HEK293 (cell line): ENCODE data around the gene STK24.

ENCODE experiments used
- CTCF ChIP-seq: fragments of 450-650 bp; formaldehyde crosslinking; IDR thresholded peaks from 2 replicates; pipeline ENCODE4 v1.5.1; 2016; ENCODE audit warnings: missing biosample characterization, missing genetic modification characterization
- TCF7L2 ChIP-seq: IDR thresholded peaks from 2 replicates; pipeline ENCODE4 v1.6.1; 2011; ENCODE audit warnings: low read depth, mild to moderate bottlenecking, inconsistent platforms, low read length, moderate library complexity, borderline replicate concordance
- ZBTB8A ChIP-seq: fragments of 450-650 bp; formaldehyde crosslinking; IDR thresholded peaks from 2 replicates; pipeline ENCODE4 v1.5.1; 2016; ENCODE audit warnings: missing biosample characterization, missing genetic modification characterization
- ZNF792 ChIP-seq: fragments of 450-650 bp; formaldehyde crosslinking; IDR thresholded peaks from 2 replicates; pipeline ENCODE4 v1.5.1; 2016; ENCODE audit warnings: missing biosample characterization, missing genetic modification characterization

DNA sequence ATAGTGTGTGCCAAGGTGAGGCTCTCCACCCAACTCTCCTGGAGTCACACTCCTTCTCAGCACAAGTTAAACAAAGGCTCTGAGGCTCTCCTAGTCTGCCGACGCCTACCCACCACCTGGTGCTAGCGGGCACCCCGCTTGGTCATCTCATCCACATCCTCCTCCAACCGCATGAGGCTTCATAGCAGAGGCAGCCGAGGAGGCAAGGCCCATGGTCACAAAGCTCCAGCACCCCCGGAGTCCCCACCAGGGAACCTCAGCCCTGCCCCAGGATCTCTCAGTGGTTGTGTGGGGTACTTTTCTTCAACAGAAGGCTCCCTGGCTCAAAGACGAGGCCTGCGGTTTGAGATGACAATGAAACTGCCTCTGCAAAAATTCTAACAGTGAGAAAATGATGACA lies 43.0 kb downstream of the STK24 start:
- TF ChIP-seq TCF7L2 (no peak), ZNF792 (tag by site-specific recombination) (no peak), CTCF (tag by site-specific recombination) (no peak), ZBTB8A (tag by site-specific recombination) (no peak)
